ENCODE data around the gene CGNL1. TPM values are rescaled to one million over a fixed set of nuclear protein-coding genes. Genes with fewer than 3 reads are reported as not detected.

The CGNL1 gene
- total RNA-seq, 1 donor: 0.90 TPM

- TF ChIP-seq CTCF (IDR thresholded peaks at IDR 0.05; ENCODE audit: insufficient read depth, low read length): no peak
- DNase-seq (ENCODE audit: low read depth): no peak
- H3K4me3 ChIP-seq (ENCODE audit: low read depth, low read length): no peak overlapping the region
These were observed 23.6 kb upstream of the CGNL1 start for GRCh38 chr15:57352535-57353316.

- no peak for DNase-seq (ENCODE audit: low read depth)
- no peak overlapping the region for H3K4me3 ChIP-seq (ENCODE audit: low read depth, low read length)
- TF ChIP-seq CTCF (IDR thresholded peaks at IDR 0.05; ENCODE audit: insufficient read depth, low read length): no peak
These were observed 22.9 kb upstream of the CGNL1 start for GRCh38 chr15:57353317-57353804.

GRCh38 chr15:57354436-57355123 is 21.7 kb upstream of the CGNL1 start:
- H3K4me3 ChIP-seq (ENCODE audit: low read depth, low read length): no peak overlapping the region
- no peak for TF ChIP-seq CTCF (IDR thresholded peaks at IDR 0.05; ENCODE audit: insufficient read depth, low read length)
- DNase-seq (ENCODE audit: low read depth): no peak

GRCh38 chr15:57355259-57355658 is 21.0 kb upstream of the CGNL1 start:
- no peak overlapping the region for H3K4me3 ChIP-seq (ENCODE audit: low read depth, low read length)
- no peak for DNase-seq (ENCODE audit: low read depth)
- TF ChIP-seq CTCF (IDR thresholded peaks at IDR 0.05; ENCODE audit: insufficient read depth, low read length): no peak

- H3K4me3 ChIP-seq (ENCODE audit: low read depth, low read length): no peak overlapping the region
- no peak for DNase-seq (ENCODE audit: low read depth)
- TF ChIP-seq CTCF (IDR thresholded peaks at IDR 0.05; ENCODE audit: insufficient read depth, low read length): no peak
These were observed 20.1 kb upstream of the CGNL1 start for GRCh38 chr15:57356178-57356577.

- no peak for TF ChIP-seq CTCF (IDR thresholded peaks at IDR 0.05; ENCODE audit: insufficient read depth, low read length)
- H3K4me3 ChIP-seq (ENCODE audit: low read depth, low read length): no peak overlapping the region
- no peak for DNase-seq (ENCODE audit: low read depth)
These were observed 19.7 kb upstream of the CGNL1 start for GRCh38 chr15:57356636-57357035.

All from fibroblast of the aortic adventitia (primary cell).